ENCODE measurements around the gene CHST15. TPM values are rescaled to one million over a fixed set of nuclear protein-coding genes. Genes with fewer than 3 reads are reported as not detected.

Gene CHST15
- total and polyA plus RNA-seq, 4 donors: 30.7 to 46.2 (median 33.3) TPM

- DNase-seq (ENCODE audit: low read depth in 4 of 6, low spot score in 6 of 6): no peak
- Histone ChIP-seq H3K27me3 (ENCODE audit: control insufficient read depth, insufficient read depth, low read length) (no peaks in the 10 kb centered on the region), H3K27ac (ENCODE audit: low read depth, low read length) (no peak overlapping the region), H3K4me1 (ENCODE audit: control insufficient read depth, insufficient read depth, low read length) (peaks cover 26% of the 10 kb centered on the region), H3K36me3 (ENCODE audit: control insufficient read depth, insufficient read depth, low read length) (peaks cover 32% of the 10 kb centered on the region), H3K4me3 (ENCODE audit: low read depth, low read length) (no peak overlapping the region), H3K9me3 (ENCODE audit: control insufficient read depth, insufficient read depth, low read length) (no peaks in the 10 kb centered on the region)
- 95% methylated on average over 12 of the region's 12 CpGs for WGBS (ENCODE audit: insufficient coverage)
Measured at GRCh38 chr10:124029559-124029958, 63.8 kb downstream of the CHST15 start.

DNA sequence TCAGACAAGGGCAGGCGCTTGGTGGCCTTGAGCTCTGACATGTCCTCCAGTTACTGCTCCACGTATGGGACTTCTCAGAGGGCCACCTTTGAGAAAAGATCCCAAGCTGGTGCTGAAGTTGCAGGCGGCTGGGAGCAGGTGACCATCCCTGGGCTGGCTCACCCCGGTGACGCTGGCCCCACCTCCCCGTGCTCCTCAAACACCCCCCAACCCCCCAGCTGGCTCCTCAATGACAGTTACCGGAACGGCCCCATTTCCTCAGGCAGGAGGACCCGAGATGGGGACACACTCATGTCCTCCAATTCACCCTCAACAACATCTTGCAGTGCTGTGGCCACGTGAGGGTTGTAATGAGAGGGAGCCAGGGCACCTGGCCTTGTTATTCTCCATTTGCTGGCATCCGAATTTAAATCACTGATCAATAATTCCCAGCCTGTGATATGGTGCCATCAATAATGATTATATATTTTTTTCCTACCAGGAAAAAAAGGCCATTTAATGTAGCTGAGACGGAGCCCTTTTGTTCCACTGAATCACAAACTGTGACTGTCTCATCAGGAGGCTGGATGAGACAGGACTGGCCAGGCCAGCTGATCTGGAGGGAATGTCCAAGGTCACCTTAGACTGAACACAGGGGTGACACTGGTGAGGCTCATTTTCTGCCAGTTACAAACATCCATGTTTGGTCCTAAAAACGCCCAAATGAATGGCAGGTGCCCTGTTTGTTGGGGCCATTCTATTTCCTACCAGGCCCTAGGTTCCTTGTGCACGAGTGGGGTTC, 64.5 kb downstream of the CHST15 start:
- H3K9me3 ChIP-seq (ENCODE audit: control insufficient read depth, insufficient read depth, low read length): no peaks in the 10 kb centered on the region
- WGBS (ENCODE audit: insufficient coverage): 85% methylated on average over 8 of the region's 14 CpGs
- no peak overlapping the region for H3K27ac ChIP-seq (ENCODE audit: low read depth, low read length)
- H3K27me3 ChIP-seq (ENCODE audit: control insufficient read depth, insufficient read depth, low read length): no peaks in the 10 kb centered on the region
- H3K4me1 ChIP-seq (ENCODE audit: control insufficient read depth, insufficient read depth, low read length): peaks cover 22% of the 10 kb centered on the region
- H3K36me3 ChIP-seq (ENCODE audit: control insufficient read depth, insufficient read depth, low read length): peaks cover 26% of the 10 kb centered on the region
- no peak for DNase-seq (ENCODE audit: low read depth in 4 of 6, low spot score in 6 of 6)
- H3K4me3 ChIP-seq (ENCODE audit: low read depth, low read length): no peak overlapping the region

GRCh38 chr10:124027651-124028050, 65.7 kb downstream of the CHST15 start:
- Histone ChIP-seq H3K4me3 (ENCODE audit: low read depth, low read length) (no peak overlapping the region), H3K4me1 (ENCODE audit: control insufficient read depth, insufficient read depth, low read length) (peaks cover 14% of the 10 kb centered on the region), H3K9me3 (ENCODE audit: control insufficient read depth, insufficient read depth, low read length) (no peaks in the 10 kb centered on the region), H3K27me3 (ENCODE audit: control insufficient read depth, insufficient read depth, low read length) (no peaks in the 10 kb centered on the region), H3K27ac (ENCODE audit: low read depth, low read length) (no peak overlapping the region), H3K36me3 (ENCODE audit: control insufficient read depth, insufficient read depth, low read length) (peaks cover 25% of the 10 kb centered on the region)
- 76% methylated on average over 5 of the region's 9 CpGs for WGBS (ENCODE audit: insufficient coverage)
- no peak for DNase-seq (ENCODE audit: low read depth in 4 of 6, low spot score in 6 of 6)

GRCh38 chr10:124027031-124027611, 66.3 kb downstream of the CHST15 start:
- Histone ChIP-seq H3K27ac (ENCODE audit: low read depth, low read length) (no peak overlapping the region), H3K36me3 (ENCODE audit: control insufficient read depth, insufficient read depth, low read length) (peaks cover 25% of the 10 kb centered on the region), H3K4me1 (ENCODE audit: control insufficient read depth, insufficient read depth, low read length) (peaks cover 19% of the 10 kb centered on the region), H3K9me3 (ENCODE audit: control insufficient read depth, insufficient read depth, low read length) (no peaks in the 10 kb centered on the region), H3K4me3 (ENCODE audit: low read depth, low read length) (no peak overlapping the region), H3K27me3 (ENCODE audit: control insufficient read depth, insufficient read depth, low read length) (no peaks in the 10 kb centered on the region)
- 74% methylated on average over 8 of the region's 12 CpGs for WGBS (ENCODE audit: insufficient coverage)
- DNase-seq (ENCODE audit: low read depth in 4 of 6, low spot score in 6 of 6): peak in 2 of 6 donors; percentile 48 to 94

- DNase-seq (ENCODE audit: low read depth in 4 of 6, low spot score in 6 of 6): no peak
- WGBS (ENCODE audit: insufficient coverage): 79% methylated on average over 8 of the region's 10 CpGs
- Histone ChIP-seq H3K4me1 (ENCODE audit: control insufficient read depth, insufficient read depth, low read length) (peaks cover 23% of the 10 kb centered on the region), H3K4me3 (ENCODE audit: low read depth, low read length) (no peak overlapping the region), H3K36me3 (ENCODE audit: control insufficient read depth, insufficient read depth, low read length) (peaks cover 25% of the 10 kb centered on the region), H3K9me3 (ENCODE audit: control insufficient read depth, insufficient read depth, low read length) (no peaks in the 10 kb centered on the region), H3K27ac (ENCODE audit: low read depth, low read length) (no peak overlapping the region), H3K27me3 (ENCODE audit: control insufficient read depth, insufficient read depth, low read length) (no peaks in the 10 kb centered on the region)
Measured at GRCh38 chr10:124026589-124026939, 66.8 kb downstream of the CHST15 start.

- no peaks in the 10 kb centered on the region for H3K9me3 ChIP-seq (ENCODE audit: control insufficient read depth, insufficient read depth, low read length)
- DNase-seq (ENCODE audit: low read depth in 4 of 6, low spot score in 6 of 6): no peak
- H3K36me3 ChIP-seq (ENCODE audit: control insufficient read depth, insufficient read depth, low read length): peaks cover 23% of the 10 kb centered on the region
- H3K27ac ChIP-seq (ENCODE audit: low read depth, low read length): no peak overlapping the region
- 69% methylated on average over 9 of the region's 13 CpGs for WGBS (ENCODE audit: insufficient coverage)
- no peaks in the 10 kb centered on the region for H3K27me3 ChIP-seq (ENCODE audit: control insufficient read depth, insufficient read depth, low read length)
- H3K4me1 ChIP-seq (ENCODE audit: control insufficient read depth, insufficient read depth, low read length): peaks cover 29% of the 10 kb centered on the region
- H3K4me3 ChIP-seq (ENCODE audit: low read depth, low read length): no peak overlapping the region
Measured at GRCh38 chr10:124025660-124026588, 67.5 kb downstream of the CHST15 start.

GRCh38 chr10:124025152-124025551, 68.2 kb downstream of the CHST15 start:
- H3K4me3 ChIP-seq (ENCODE audit: low read depth, low read length): no peak overlapping the region
- H3K27me3 ChIP-seq (ENCODE audit: control insufficient read depth, insufficient read depth, low read length): no peaks in the 10 kb centered on the region
- 89% methylated on average over 4 of the region's 5 CpGs for WGBS (ENCODE audit: insufficient coverage)
- no peak for DNase-seq (ENCODE audit: low read depth in 4 of 6, low spot score in 6 of 6)
- no peaks in the 10 kb centered on the region for H3K9me3 ChIP-seq (ENCODE audit: control insufficient read depth, insufficient read depth, low read length)
- H3K27ac ChIP-seq (ENCODE audit: low read depth, low read length): no peak overlapping the region
- H3K4me1 ChIP-seq (ENCODE audit: control insufficient read depth, insufficient read depth, low read length): peaks cover 37% of the 10 kb centered on the region
- peaks cover 23% of the 10 kb centered on the region for H3K36me3 ChIP-seq (ENCODE audit: control insufficient read depth, insufficient read depth, low read length)

- peak in 3 of 6 donors; percentile 43 to 68 (median 54) for DNase-seq (ENCODE audit: low read depth in 4 of 6, low spot score in 6 of 6)
- Histone ChIP-seq H3K4me1 (ENCODE audit: control insufficient read depth, insufficient read depth, low read length) (peaks cover 42% of the 10 kb centered on the region), H3K27me3 (ENCODE audit: control insufficient read depth, insufficient read depth, low read length) (no peaks in the 10 kb centered on the region), H3K36me3 (ENCODE audit: control insufficient read depth, insufficient read depth, low read length) (peaks cover 27% of the 10 kb centered on the region), H3K4me3 (ENCODE audit: low read depth, low read length) (no peak overlapping the region), H3K27ac (ENCODE audit: low read depth, low read length) (no peak overlapping the region), H3K9me3 (ENCODE audit: control insufficient read depth, insufficient read depth, low read length) (no peaks in the 10 kb centered on the region)
- WGBS (ENCODE audit: insufficient coverage): 47% methylated on average over 7 of the region's 8 CpGs
Measured at GRCh38 chr10:124022066-124022465, 71.3 kb downstream of the CHST15 start.

- 40% methylated on average over 7 of the region's 18 CpGs for WGBS (ENCODE audit: insufficient coverage)
- peak in 2 of 6 donors; percentile 67 to 75 for DNase-seq (ENCODE audit: low read depth in 4 of 6, low spot score in 6 of 6)
- Histone ChIP-seq H3K9me3 (ENCODE audit: control insufficient read depth, insufficient read depth, low read length) (no peaks in the 10 kb centered on the region), H3K27me3 (ENCODE audit: control insufficient read depth, insufficient read depth, low read length) (no peaks in the 10 kb centered on the region), H3K27ac (ENCODE audit: low read depth, low read length) (no peak overlapping the region), H3K36me3 (ENCODE audit: control insufficient read depth, insufficient read depth, low read length) (peaks cover 27% of the 10 kb centered on the region), H3K4me1 (ENCODE audit: control insufficient read depth, insufficient read depth, low read length) (peaks cover 38% of the 10 kb centered on the region), H3K4me3 (ENCODE audit: low read depth, low read length) (no peak overlapping the region)
Measured at GRCh38 chr10:124020981-124021815, 72.2 kb downstream of the CHST15 start.

All from spinal cord (tissue), 10 donors.